OCI-LY3 (cell line): ENCODE results near the gene UNC50.

Experiments used
- CTCF ChIP-seq: fragments of 200-600, 300-600 bp; sonication (generic); IDR thresholded peaks from 2 replicates; pipeline ENCODE4 v1.5.1; 2014; ENCODE audit warnings: antibody characterized with exemption, low read length, low read depth
- EZH2phosphoT487 ChIP-seq: fragments of 200-600 bp; shearing (Covaris generic); IDR thresholded peaks from 2 replicates; pipeline ENCODE4 v1.6.1; 2018; ENCODE audit warnings: antibody characterized with exemption, mixed run types, low read depth

- TF ChIP-seq CTCF = no peak
- TF ChIP-seq EZH2phosphoT487 = no peak
Observed at GRCh38 chr2:98582523-98582922, 25.9 kb upstream of the UNC50 start.
